Activated T-cell treated with anti-CD3 and anti-CD28 coated beads for 24 hours (primary cell): ENCODE results near the gene TMEM242.

Experiments used
- DNase-seq: peaks from one replicate; pipeline ENCODE4 v3.0.0-alpha.2; 2020; ENCODE audit warnings: low read depth

TMEM242 gene

DNA sequence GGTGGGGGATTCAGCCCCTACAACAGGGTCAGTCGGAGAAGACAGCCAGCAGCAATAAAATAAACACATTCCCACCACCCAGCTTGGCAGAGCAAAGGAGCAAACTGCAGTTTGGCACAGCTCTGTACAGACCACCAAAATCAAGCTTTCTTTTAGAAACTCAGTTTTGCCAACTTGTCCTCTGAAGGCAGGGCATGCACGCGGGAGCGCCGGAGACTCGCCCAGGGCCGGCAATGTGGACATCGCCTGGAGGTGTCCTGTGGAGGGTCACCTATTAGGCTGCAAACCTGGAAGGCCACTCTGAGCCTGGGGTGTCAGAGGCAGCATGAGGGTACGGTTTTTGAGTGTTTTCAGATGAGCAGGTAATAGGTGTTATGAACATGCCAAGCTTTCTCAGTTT is 34.7 kb downstream of the TMEM242 start:
- DNase-seq, result no peak

GRCh38 chr6:157287923-157288322 is 35.4 kb downstream of the TMEM242 start:
- no peak for DNase-seq

- no peak for DNase-seq
Measured at GRCh38 chr6:157287247-157287850, 36.0 kb downstream of the TMEM242 start.

DNA sequence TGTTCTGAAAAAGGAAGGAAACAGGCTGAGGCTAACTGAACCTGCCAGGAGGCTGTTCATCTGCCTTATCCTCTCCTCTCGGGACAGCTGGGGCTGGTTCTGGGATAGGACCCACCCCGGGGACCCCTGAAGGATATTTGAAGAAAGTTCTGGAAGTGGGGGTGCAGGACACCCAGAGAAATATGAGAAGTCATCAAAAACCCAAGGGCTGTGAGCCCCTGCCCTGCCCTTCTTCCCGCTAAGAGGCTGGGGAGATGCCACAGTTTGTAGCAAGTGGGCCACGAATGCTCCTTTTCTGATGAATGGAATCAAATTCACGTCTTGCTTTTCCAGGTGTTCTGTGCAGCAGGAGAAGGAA is 37.9 kb downstream of the TMEM242 start:
- no peak for DNase-seq

- DNase-seq, result no peak
Measured at GRCh38 chr6:157284738-157285421, 38.4 kb downstream of the TMEM242 start.

- DNase-seq, result no peak
Measured at GRCh38 chr6:157283900-157284737, 39.2 kb downstream of the TMEM242 start.

GRCh38 chr6:157283330-157283898 is 39.9 kb downstream of the TMEM242 start:
- DNase-seq, result no peak

DNA sequence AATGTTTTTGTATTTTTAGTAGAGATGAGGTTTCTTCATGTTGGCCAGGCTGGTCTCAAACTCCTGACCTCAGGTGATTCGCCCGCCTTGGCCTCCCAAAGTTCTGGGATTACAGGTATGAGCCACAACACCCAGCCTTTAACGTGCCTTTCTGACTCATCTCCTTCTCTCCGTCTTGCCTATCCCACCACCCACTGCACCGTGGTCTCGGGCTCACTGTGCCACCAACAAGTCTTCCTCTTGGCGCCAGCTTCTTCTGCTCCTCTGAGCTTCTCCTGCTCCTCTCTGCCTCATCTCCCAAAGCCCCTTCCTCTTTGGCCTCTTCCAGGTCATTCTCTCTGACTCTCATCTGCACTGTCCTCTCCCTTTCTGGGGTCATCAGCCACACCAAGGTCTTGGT is 41.0 kb downstream of the TMEM242 start:
- DNase-seq, result no peak

DNA sequence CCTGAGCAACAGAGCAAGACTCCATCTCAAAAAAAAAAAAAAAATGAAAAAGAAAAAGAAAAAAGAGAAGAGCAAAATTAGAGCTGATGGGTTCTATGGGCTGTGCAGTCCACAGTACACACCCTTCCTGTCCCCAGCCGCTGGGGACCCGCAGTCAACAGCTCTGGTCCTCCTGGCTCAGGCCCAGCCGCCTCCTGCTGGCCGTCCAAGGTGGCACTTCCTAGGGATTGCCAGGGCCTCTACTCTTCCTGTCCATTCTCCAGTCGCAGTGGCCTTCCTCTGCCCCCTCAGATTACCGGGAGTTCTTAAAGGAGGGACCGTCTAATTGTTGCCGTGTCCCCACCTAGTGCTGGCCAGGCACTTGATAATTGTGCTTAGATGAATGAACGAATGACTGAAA is 41.7 kb downstream of the TMEM242 start:
- DNase-seq, result no peak

- DNase-seq, result no peak
Measured at GRCh38 chr6:157280947-157281346, 42.4 kb downstream of the TMEM242 start.

DNA sequence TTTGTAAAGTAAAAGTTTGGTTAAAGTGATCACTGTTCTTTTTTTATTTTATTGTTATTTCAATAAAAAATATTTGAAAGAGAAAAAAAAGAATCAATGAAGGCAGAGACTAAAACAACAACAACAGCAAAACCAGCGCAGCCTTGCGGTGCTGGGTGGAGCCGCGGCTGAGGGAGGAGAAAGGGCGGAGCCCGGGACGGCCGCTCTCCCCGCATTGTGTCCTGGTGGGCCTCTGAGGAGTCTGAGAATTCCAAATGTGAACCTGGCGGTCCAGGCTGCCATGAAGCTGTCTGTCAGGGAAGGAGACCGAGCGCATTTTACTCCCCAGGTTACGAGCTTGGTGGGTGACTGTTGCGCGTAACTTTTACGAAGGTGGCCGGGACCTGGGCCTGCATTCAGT is 43.2 kb downstream of the TMEM242 start:
- no peak for DNase-seq

GRCh38 chr6:157278171-157278570 is 45.1 kb downstream of the TMEM242 start:
- DNase-seq, result no peak

DNA sequence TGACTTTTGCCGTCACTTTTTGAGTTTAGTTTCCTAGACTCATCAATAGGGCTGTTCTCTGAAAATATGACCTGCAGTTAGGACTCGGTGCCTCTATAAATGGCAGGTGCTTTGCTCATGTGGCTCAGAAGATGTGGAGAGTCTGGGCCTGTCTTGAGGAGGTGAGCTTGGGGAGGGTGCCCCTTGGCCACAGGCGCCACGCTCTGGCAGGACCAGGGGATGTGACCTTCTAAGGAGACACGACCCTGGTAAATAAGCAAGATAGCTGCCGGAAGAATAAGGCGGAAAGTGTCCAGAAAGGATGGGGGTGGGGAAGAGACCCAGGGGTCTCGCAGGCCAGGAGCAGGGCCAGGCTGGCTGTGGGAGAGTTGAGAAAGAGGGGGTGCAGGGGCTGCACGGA is 46.6 kb downstream of the TMEM242 start:
- DNase-seq, result no peak

DNA sequence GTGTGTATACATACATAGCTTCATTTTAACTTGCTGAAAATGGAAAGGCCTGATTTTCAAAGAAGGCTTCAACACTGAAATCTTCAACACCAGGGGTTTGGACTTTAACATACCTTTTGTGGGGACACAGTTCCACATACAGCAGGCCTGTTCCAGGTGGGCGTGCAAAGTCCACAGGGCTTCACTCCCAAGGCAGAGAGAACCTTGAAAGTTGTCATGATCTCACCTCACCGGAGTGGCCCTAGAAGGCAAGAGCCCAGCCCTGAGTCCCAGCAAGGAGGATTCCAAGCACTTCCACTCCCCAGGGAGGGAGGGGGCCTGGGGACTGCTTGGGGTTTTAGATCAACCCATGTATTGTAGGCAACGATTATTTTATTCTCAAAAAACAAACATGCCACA is 47.2 kb downstream of the TMEM242 start:
- no peak for DNase-seq

- DNase-seq, result peak; percentile 73
Measured at GRCh38 chr6:157274471-157275226, 48.7 kb downstream of the TMEM242 start.

DNA sequence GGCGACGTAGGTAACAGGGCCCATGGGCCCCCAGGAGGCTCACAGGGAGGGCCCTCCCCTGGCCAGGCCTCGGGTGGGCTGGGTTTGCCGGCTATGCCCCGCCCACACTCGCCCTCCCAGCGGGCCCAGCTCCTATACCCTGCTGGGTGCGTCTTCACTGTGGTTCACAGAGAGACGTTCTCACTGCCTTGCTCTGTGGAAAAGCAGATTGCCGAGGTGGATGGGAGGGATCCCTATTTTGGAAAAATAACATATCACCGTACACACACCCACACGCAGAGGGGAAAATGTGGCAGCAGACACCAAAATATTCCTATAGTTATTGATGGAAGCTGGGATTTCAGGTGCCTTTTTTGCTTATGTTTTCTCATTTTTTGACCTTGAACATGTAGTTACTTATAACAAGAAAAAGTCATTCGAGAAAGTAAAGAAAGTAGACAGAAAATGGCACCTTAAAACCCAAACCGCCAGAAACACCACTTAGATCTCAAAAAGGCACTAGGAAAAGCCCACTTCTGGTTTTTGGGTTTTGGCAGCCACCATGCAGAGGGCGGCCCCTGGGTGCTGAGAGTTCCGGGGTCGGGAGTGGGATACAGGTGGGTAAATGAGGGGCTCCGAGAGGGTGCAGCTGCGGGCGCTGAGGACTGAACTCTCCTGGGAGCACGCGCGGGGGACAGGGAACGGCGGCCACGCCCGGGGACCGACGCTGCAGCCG is 49.4 kb downstream of the TMEM242 start:
- peak; percentile 57 for DNase-seq

GRCh38 chr6:157272866-157273755 is 50.2 kb downstream of the TMEM242 start:
- DNase-seq, result no peak

- no peak for DNase-seq
Measured at GRCh38 chr6:157272372-157272771, 50.9 kb downstream of the TMEM242 start.

DNA sequence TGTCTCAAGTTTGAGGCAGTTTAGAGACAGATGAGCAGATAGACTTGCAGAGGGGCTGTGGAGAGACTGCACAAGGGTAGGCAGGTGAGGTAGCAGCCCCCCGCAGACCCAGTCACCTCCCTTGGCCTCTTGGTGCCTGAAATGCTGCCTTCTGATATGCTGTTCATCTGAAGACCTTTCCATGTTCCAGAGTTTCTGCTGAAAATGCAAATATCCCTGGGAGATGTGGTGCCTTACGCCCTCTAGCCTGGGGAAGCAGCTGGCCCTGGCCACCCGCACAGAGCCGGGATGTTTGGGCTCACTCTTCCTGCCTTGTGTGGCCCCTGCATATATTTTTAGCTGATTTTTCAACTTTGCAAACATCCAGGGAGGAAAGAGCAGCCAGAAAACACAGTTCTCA is 51.4 kb downstream of the TMEM242 start:
- no peak for DNase-seq

- DNase-seq, result no peak
Measured at GRCh38 chr6:157271441-157271840, 51.9 kb downstream of the TMEM242 start.
